Natural killer cell (primary cell): ENCODE results near the gene GALNT17. TPM values are rescaled to one million over a fixed set of nuclear protein-coding genes. Genes with fewer than 3 reads are reported as not detected.

Source experiments
- ATAC-seq, 3 donors: fragments of 150-1000 bp in 2 of 3; fragments of 200-7000 bp in 1 of 3; cut with Tn5 transposase; 1 replicate in 1 of 3; 2 replicates in 2 of 3; pipeline ENCODE4 v1.10.0; 2021; ENCODE audit warnings: mild to moderate bottlenecking in 2 of 3, moderate library complexity in 2 of 3
- DNase-seq, 2 donors: peaks; one replicate each; pipeline versions ENCODE4 v3.0.0 to v3.0.0-alpha.2; 2013 to 2021; ENCODE audit warnings: mixed read lengths in 1 of 2
- H3K27ac ChIP-seq: one replicate; pipeline ENCODE4 v1.5.1; 2013; ENCODE audit warnings: mild to moderate bottlenecking, low read length
- H3K27me3 ChIP-seq: one replicate; pipeline ENCODE4 v1.6.1; 2013; ENCODE audit warnings: low read length; ENCODE audit not compliant: control insufficient read depth, insufficient read depth
- H3K36me3 ChIP-seq: one replicate; pipeline ENCODE4 v1.6.1; 2013; ENCODE audit warnings: low read length; ENCODE audit not compliant: control insufficient read depth, insufficient read depth
- H3K4me1 ChIP-seq: one replicate; pipeline ENCODE4 v1.6.1; 2013; ENCODE audit warnings: low read length; ENCODE audit not compliant: control insufficient read depth, insufficient read depth
- H3K4me3 ChIP-seq: one replicate; pipeline ENCODE4 v1.5.1; 2013; ENCODE audit warnings: low read length
- H3K9me3 ChIP-seq: one replicate; pipeline ENCODE4 v1.6.1; 2013; ENCODE audit warnings: low read length; ENCODE audit not compliant: control insufficient read depth, insufficient read depth
- H3K27ac Mint-ChIP-seq, 2 donors: one replicate each; pipeline ENCODE4 v1.8.0; 2022; ENCODE audit warnings: mild to moderate bottlenecking in 2 of 2, mixed read lengths in 2 of 2, moderate library complexity in 1 of 2
- H3K27me3 Mint-ChIP-seq, 2 donors: one replicate each; pipeline ENCODE4 v1.8.0; 2022; ENCODE audit warnings: low read depth in 2 of 2, mixed read lengths in 2 of 2
- H3K36me3 Mint-ChIP-seq: one replicate; pipeline ENCODE4 v1.8.0; 2022; ENCODE audit warnings: mixed read lengths
- H3K4me1 Mint-ChIP-seq, 2 donors: one replicate each; pipeline ENCODE4 v1.8.0; 2022; ENCODE audit warnings: mixed read lengths in 2 of 2
- H3K4me3 Mint-ChIP-seq: one replicate; pipeline ENCODE4 v1.8.0; 2022; ENCODE audit warnings: mild to moderate bottlenecking, moderate library complexity, mixed read lengths
- H3K9me3 Mint-ChIP-seq, 2 donors: one replicate each; pipeline ENCODE4 v1.8.0; 2022; ENCODE audit warnings: mixed read lengths in 2 of 2
- CTCF ChIP-seq: fragments of 200-600 bp; IDR thresholded peaks from one replicate; pipeline ENCODE4 v1.8.0; 2022; ENCODE audit warnings: antibody characterized with exemption
- WGBS: methylation state at CpG from one replicate; pipeline ENCODE4 v1.1.7; 2013; ENCODE audit warnings: missing lambda C conversion rate; ENCODE audit not compliant: insufficient coverage; 5-methylcytosine and 5-hydroxymethylcytosine counted together
- intact Hi-C: fragments of 100-400 bp; cut with micrococcal nuclease; formaldehyde crosslinking; loops from one replicate; pipeline ENCODE4 v1.14.2; 2022
- total RNA-seq, 4 donors: library from RNA; stranded (reverse); fragments of 120-200 nt in 1 of 4; gene quantifications; one replicate each; pipeline versions ENCODE4 v1.2.3 to v1.2.4, GENCODE V29; 2013 to 2022

The GALNT17 gene
- total RNA-seq, 3 donors from 2014 or later (not counting 1 experiment from before 2014, with no cell fraction given), result not detected

- H3K9me3 Mint-ChIP-seq, result peaks cover 19 to 25% of the 10 kb centered on the region in 2 donors
- H3K36me3 Mint-ChIP-seq, result peaks cover 11% of the 10 kb centered on the region
Measured at GRCh38 chr7:71312755-71313490, 181.0 kb downstream of the GALNT17 start.

GRCh38 chr7:71313553-71313952 lies 181.6 kb downstream of the GALNT17 start:
- Histone ChIP-seq H3K4me1 (no peaks in the 10 kb centered on the region), H3K27me3 (no peaks in the 10 kb centered on the region), H3K27ac (no peak overlapping the region), H3K36me3 (no peaks in the 10 kb centered on the region), H3K4me3 (no peak overlapping the region), H3K9me3 (no peaks in the 10 kb centered on the region)
- ATAC-seq (no peak), DNase-seq (no peak)
- TF ChIP-seq CTCF, result no peak
- no peaks in the 10 kb centered on the region for H3K27me3 Mint-ChIP-seq
- H3K27ac Mint-ChIP-seq, result no peak overlapping the region
- H3K4me1 Mint-ChIP-seq, result no peaks in the 10 kb centered on the region
- H3K9me3 Mint-ChIP-seq, result peaks cover 18 to 24% of the 10 kb centered on the region in 2 donors
- intact Hi-C loops, result no loop called here
- no peak overlapping the region for H3K4me3 Mint-ChIP-seq
- H3K36me3 Mint-ChIP-seq, result peaks cover 11% of the 10 kb centered on the region
- WGBS, result 60% methylated on average over 3 of the region's 3 CpGs

More at GRCh38 chr7:71312755-71313490, 181.0 kb downstream of the GALNT17 start:
- Histone ChIP-seq H3K27me3 (no peaks in the 10 kb centered on the region), H3K4me1 (no peaks in the 10 kb centered on the region), H3K4me3 (no peak overlapping the region), H3K27ac (no peak overlapping the region), H3K36me3 (no peaks in the 10 kb centered on the region), H3K9me3 (no peaks in the 10 kb centered on the region)
- no peak overlapping the region for H3K27ac Mint-ChIP-seq
- H3K27me3 Mint-ChIP-seq, result no peaks in the 10 kb centered on the region
- no peak for TF ChIP-seq CTCF
- no peak for ATAC-seq
- intact Hi-C loops, result no loop called here
- no peak for DNase-seq
- no peaks in the 10 kb centered on the region for H3K4me1 Mint-ChIP-seq
- 86% methylated on average over 1 of the region's 3 CpGs for WGBS
- no peak overlapping the region for H3K4me3 Mint-ChIP-seq

GRCh38 chr7:71320916-71321315 lies 189.0 kb downstream of the GALNT17 start:
- intact Hi-C loops, result no loop called here
- DNase-seq, result no peak
- no peak overlapping the region for H3K27ac ChIP-seq
- no peak overlapping the region for H3K4me3 Mint-ChIP-seq
- H3K4me1 Mint-ChIP-seq, result no peaks in the 10 kb centered on the region
- no peak for ATAC-seq
- H3K4me3 ChIP-seq, result no peak overlapping the region
- H3K9me3 Mint-ChIP-seq, result peaks cover 9 to 20% of the 10 kb centered on the region in 2 donors
- no peaks in the 10 kb centered on the region for H3K36me3 ChIP-seq
- WGBS, result 87% methylated on average over 2 of the region's 2 CpGs
- H3K27me3 Mint-ChIP-seq, result no peaks in the 10 kb centered on the region
- no peaks in the 10 kb centered on the region for H3K4me1 ChIP-seq
- H3K36me3 Mint-ChIP-seq, result no peaks in the 10 kb centered on the region
- H3K9me3 ChIP-seq, result no peaks in the 10 kb centered on the region
- H3K27ac Mint-ChIP-seq, result no peak overlapping the region
- TF ChIP-seq CTCF, result no peak
- H3K27me3 ChIP-seq, result no peaks in the 10 kb centered on the region

GRCh38 chr7:71322201-71322600 lies 190.3 kb downstream of the GALNT17 start:
- Mint-ChIP-seq H3K27me3 (no peaks in the 10 kb centered on the region), H3K9me3 (peaks cover 9 to 23% of the 10 kb centered on the region in 2 donors), H3K4me3 (no peak overlapping the region), H3K27ac (no peak overlapping the region), H3K36me3 (no peaks in the 10 kb centered on the region), H3K4me1 (no peaks in the 10 kb centered on the region)
- 80% methylated on average over 6 of the region's 6 CpGs for WGBS
- no peaks in the 10 kb centered on the region for H3K27me3 ChIP-seq
- no peaks in the 10 kb centered on the region for H3K36me3 ChIP-seq
- H3K4me3 ChIP-seq, result no peak overlapping the region
- no peaks in the 10 kb centered on the region for H3K4me1 ChIP-seq
- DNase-seq (no peak), ATAC-seq (no peak)
- no peak for TF ChIP-seq CTCF
- H3K27ac ChIP-seq, result no peak overlapping the region
- H3K9me3 ChIP-seq, result no peaks in the 10 kb centered on the region
- intact Hi-C loops, result no loop called here
